SK-N-SH (cell line): ENCODE data around the gene ADM. TPM values are rescaled to one million over a fixed set of nuclear protein-coding genes. Genes with fewer than 3 reads are reported as not detected.
A peak's percentile ranks its signal among the peaks of the same experiment; 100 is the strongest.

ENCODE experiments used
- CTCF ChIA-PET: fragments of 300-600, 350-600 bp; formaldehyde crosslinking; extraction: SDS; loops from one replicate; lab custom pipeline; 2021; lab: Yijun Ruan, JAX
- POLR2A ChIA-PET: fragments of 350-600 bp; sonication (Branson Sonifier 250); formaldehyde crosslinking; extraction: SDS; loops from one replicate; lab custom pipeline; 2020; ENCODE audit warnings: antibody characterized with exemption, inconsistent platforms; lab: Yijun Ruan, JAX
- DNase-seq: peaks from one replicate; pipeline ENCODE4 v3.0.0; 2012
- H2AFZ ChIP-seq: fragments of 200-600 bp; sonication (generic); 2 replicates; pipeline ENCODE4 v1.8.1; 2016; ENCODE audit warnings: antibody characterized with exemption, mild to moderate bottlenecking, low read depth
- H3F3A ChIP-seq: fragments of 200-600 bp; sonication (generic); replicated peaks from 2 replicates; pipeline ENCODE3; 2016; ENCODE audit warnings: antibody characterized with exemption, mild to moderate bottlenecking; ENCODE audit not compliant: insufficient read depth
- H3K27ac ChIP-seq, 2 experiments: fragments of 200-500 bp in 1 of 2; fragments of 200-600 bp in 1 of 2; sonication (Bioruptor generic) in 1 of 2; sonication (generic), shearing (Covaris generic) in 1 of 2; 2 replicates each; pipeline versions ENCODE4 v1.5.1 to v1.6.1; 2014 to 2016; ENCODE audit warnings: low read depth in 2 of 2, inconsistent platforms in 1 of 2, low read length in 1 of 2, mild to moderate bottlenecking in 1 of 2, mixed read lengths in 1 of 2
- H3K27me3 ChIP-seq: fragments of 200-600 bp; sonication (generic), shearing (Covaris generic); 2 replicates; pipeline ENCODE4 v1.6.1; 2016; ENCODE audit warnings: mixed run types; ENCODE audit not compliant: insufficient read depth
- H3K36me3 ChIP-seq, 2 experiments: fragments of 200-500 bp in 1 of 2; fragments of 200-600 bp in 1 of 2; sonication (Bioruptor generic) in 1 of 2; sonication (generic) in 1 of 2; replicated peaks in 1 of 2; 2 replicates each; pipeline versions ENCODE3 to v1.5.1; 2014 to 2016; ENCODE audit warnings: low read length in 1 of 2, mild to moderate bottlenecking in 1 of 2; ENCODE audit not compliant: insufficient read depth in 2 of 2, control insufficient read depth in 1 of 2
- H3K4me1 ChIP-seq, 2 experiments: fragments of 200-500 bp in 1 of 2; fragments of 200-600 bp in 1 of 2; sonication (Bioruptor generic) in 1 of 2; sonication (generic), shearing (Covaris generic) in 1 of 2; 2 replicates each; pipeline versions ENCODE4 v1.5.1 to v1.6.1; 2014 to 2016; ENCODE audit warnings: low read depth in 1 of 2, low read length in 1 of 2, mixed run types in 1 of 2; ENCODE audit not compliant: insufficient read depth in 2 of 2, control insufficient read depth in 1 of 2
- H3K4me2 ChIP-seq: fragments of 200-600 bp; sonication (generic), shearing (Covaris generic); 2 replicates; pipeline ENCODE4 v1.6.1; 2017; ENCODE audit warnings: mixed run types
- H3K4me3 ChIP-seq, 2 experiments: fragments of 200-500 bp in 1 of 2; fragments of 200-600 bp in 1 of 2; sonication (Bioruptor generic) in 1 of 2; sonication (generic), shearing (Covaris generic) in 1 of 2; 2 replicates each; pipeline versions ENCODE4 v1.5.1 to v1.8.1; 2014 to 2016; ENCODE audit warnings: low read depth in 2 of 2, inconsistent platforms in 1 of 2, low read length in 1 of 2, mild to moderate bottlenecking in 1 of 2, mixed read lengths in 1 of 2, moderate library complexity in 1 of 2
- H3K79me2 ChIP-seq: fragments of 200-600 bp; sonication (generic); 2 replicates; pipeline ENCODE4 v1.8.1; 2017; ENCODE audit warnings: mild to moderate bottlenecking; ENCODE audit not compliant: insufficient read depth
- H3K9ac ChIP-seq: fragments of 200-600 bp; sonication (generic); 2 replicates; pipeline ENCODE4 v1.6.1; 2017; ENCODE audit warnings: mixed run types
- H3K9me2 ChIP-seq: fragments of 200-600 bp; sonication (generic); 2 replicates; pipeline ENCODE4 v1.6.1; 2017; ENCODE audit warnings: mixed run types
- H3K9me3 ChIP-seq: fragments of 200-600 bp; sonication (generic); 2 replicates; pipeline ENCODE4 v1.6.1; 2017; ENCODE audit warnings: mixed run types, mild to moderate bottlenecking, moderate library complexity
- H4K20me1 ChIP-seq: fragments of 200-600 bp; sonication (generic); 2 replicates; pipeline ENCODE4 v1.6.1; 2017; ENCODE audit warnings: mild to moderate bottlenecking, mixed run types; ENCODE audit not compliant: insufficient read depth
- CHD2 ChIP-seq: fragments of 150-350 bp; IDR thresholded peaks from 2 replicates; pipeline ENCODE4 v1.6.1; 2018; ENCODE audit warnings: low read length; ENCODE audit not compliant: partially characterized antibody
- ELF1 ChIP-seq: IDR thresholded peaks from 2 replicates; pipeline ENCODE4 v1.4.0; 2012
- EP300 ChIP-seq, 2 experiments: IDR thresholded peaks; 2 replicates each; pipeline versions ENCODE4 v1.4.0 to v1.6.1; 2012; ENCODE audit warnings: borderline replicate concordance in 1 of 2, low read depth in 1 of 2, low read length in 1 of 2
- EZH2phosphoT487 ChIP-seq: fragments of 200-600 bp; sonication (generic); IDR thresholded peaks from 2 replicates; pipeline ENCODE4 v1.6.1; 2017; ENCODE audit warnings: low read depth, mixed run types, mild to moderate bottlenecking, antibody characterized with exemption, moderate library complexity, borderline replicate concordance
- FOSL2 ChIP-seq: IDR thresholded peaks from 2 replicates; pipeline ENCODE4 v1.4.0; 2012; ENCODE audit warnings: low read depth, mild to moderate bottlenecking, moderate library complexity, borderline replicate concordance
- FOXM1 ChIP-seq: IDR thresholded peaks from 2 replicates; pipeline ENCODE4 v1.4.0; 2012; ENCODE audit warnings: low read depth, mild to moderate bottlenecking
- JUND ChIP-seq: IDR thresholded peaks from 2 replicates; pipeline ENCODE4 v1.4.0; 2012
- MEF2A ChIP-seq: IDR thresholded peaks from 2 replicates; pipeline ENCODE4 v1.4.0; 2012; ENCODE audit warnings: low read depth, borderline replicate concordance
- MXI1 ChIP-seq: IDR thresholded peaks from 2 replicates; pipeline ENCODE4 v1.6.1; 2012; ENCODE audit warnings: mild to moderate bottlenecking, low read depth, low read length, improper control_type of control experiment
- NFIC ChIP-seq: IDR thresholded peaks from 2 replicates; pipeline ENCODE4 v1.4.0; 2012; ENCODE audit warnings: borderline replicate concordance
- POLR2AphosphoS5 ChIP-seq: IDR thresholded peaks from 2 replicates; pipeline ENCODE4 v1.6.1; 2012; ENCODE audit warnings: low read depth, low read length
- RAD21 ChIP-seq: IDR thresholded peaks from 2 replicates; pipeline ENCODE4 v1.6.1; 2012; ENCODE audit warnings: mild to moderate bottlenecking, low read length
- RCOR1 ChIP-seq: fragments of 150-350 bp; IDR thresholded peaks from 2 replicates; pipeline ENCODE4 v1.6.1; 2017; ENCODE audit warnings: antibody characterized with exemption, low read length
- RXRA ChIP-seq: IDR thresholded peaks from 2 replicates; pipeline ENCODE4 v1.4.0; 2012; ENCODE audit warnings: low read depth, mild to moderate bottlenecking, borderline replicate concordance
- SIN3A ChIP-seq: IDR thresholded peaks from 2 replicates; pipeline ENCODE4 v1.6.1; 2012; ENCODE audit warnings: low read depth, mild to moderate bottlenecking, low read length, moderate library complexity, borderline replicate concordance
- SMC3 ChIP-seq: IDR thresholded peaks from 2 replicates; pipeline ENCODE4 v1.6.1; 2012; ENCODE audit warnings: low read depth, low read length, improper control_type of control experiment
- TAF1 ChIP-seq: IDR thresholded peaks from 2 replicates; pipeline ENCODE4 v1.6.1; 2012; ENCODE audit warnings: low read depth, mild to moderate bottlenecking, low read length, moderate library complexity, borderline replicate concordance
- TCF12 ChIP-seq: IDR thresholded peaks from 2 replicates; pipeline ENCODE4 v1.4.0; 2012
- TEAD4 ChIP-seq: IDR thresholded peaks from 2 replicates; pipeline ENCODE4 v1.4.0; 2012; ENCODE audit warnings: mild to moderate bottlenecking, borderline replicate concordance; ENCODE audit not compliant: insufficient read depth
- YY1 ChIP-seq: IDR thresholded peaks from 2 replicates; pipeline ENCODE4 v1.4.0; 2012; ENCODE audit warnings: low read depth, mild to moderate bottlenecking
- WGBS: methylation state at CpG from one replicate; pipeline ENCODE4 v1.1.6; 2017; ENCODE audit warnings: low lambda C conversion rate; 5-methylcytosine and 5-hydroxymethylcytosine counted together
- polyA plus RNA-seq, 3 experiments: library from polyadenylated mRNA; depleted of rRNA; stranded (reverse); fragments of >200 nt; gene quantifications; 2 replicates each; pipeline ENCODE4 v1.2.3, GENCODE V29; 2012
- TF ChIP-seq, protein P1 (sequence below): IDR thresholded peaks from 2 replicates; pipeline ENCODE4; 2012
- TF ChIP-seq, protein P2 (sequence below): IDR thresholded peaks from 2 replicates; pipeline ENCODE4 v1.4.0; 2012; ENCODE audit warnings: low read depth, borderline replicate concordance
- TF ChIP-seq, protein P3 (sequence below): IDR thresholded peaks from 2 replicates; pipeline ENCODE4 v1.6.1; 2012; ENCODE audit warnings: mild to moderate bottlenecking, low read depth, low read length, moderate library complexity
- TF ChIP-seq, protein P4 (sequence below): IDR thresholded peaks from 2 replicates; pipeline ENCODE4 v1.4.0; 2012; ENCODE audit warnings: low read depth
- TF ChIP-seq, protein P5 (sequence below): fragments of 150-350 bp; IDR thresholded peaks from 2 replicates; pipeline ENCODE4 v1.6.1; 2017; ENCODE audit warnings: antibody characterized with exemption, low read length, low read depth, borderline replicate concordance
- TF ChIP-seq, protein P6 (sequence below): fragments of 150-350 bp; IDR thresholded peaks from 2 replicates; pipeline ENCODE4 v1.6.1; 2016; ENCODE audit warnings: mild to moderate bottlenecking, low read depth, low read length

Gene ADM
- polyA plus RNA-seq, 1 of the 3 experiments (the other 2 are of a cell fraction) = 50.6 TPM

DNA sequence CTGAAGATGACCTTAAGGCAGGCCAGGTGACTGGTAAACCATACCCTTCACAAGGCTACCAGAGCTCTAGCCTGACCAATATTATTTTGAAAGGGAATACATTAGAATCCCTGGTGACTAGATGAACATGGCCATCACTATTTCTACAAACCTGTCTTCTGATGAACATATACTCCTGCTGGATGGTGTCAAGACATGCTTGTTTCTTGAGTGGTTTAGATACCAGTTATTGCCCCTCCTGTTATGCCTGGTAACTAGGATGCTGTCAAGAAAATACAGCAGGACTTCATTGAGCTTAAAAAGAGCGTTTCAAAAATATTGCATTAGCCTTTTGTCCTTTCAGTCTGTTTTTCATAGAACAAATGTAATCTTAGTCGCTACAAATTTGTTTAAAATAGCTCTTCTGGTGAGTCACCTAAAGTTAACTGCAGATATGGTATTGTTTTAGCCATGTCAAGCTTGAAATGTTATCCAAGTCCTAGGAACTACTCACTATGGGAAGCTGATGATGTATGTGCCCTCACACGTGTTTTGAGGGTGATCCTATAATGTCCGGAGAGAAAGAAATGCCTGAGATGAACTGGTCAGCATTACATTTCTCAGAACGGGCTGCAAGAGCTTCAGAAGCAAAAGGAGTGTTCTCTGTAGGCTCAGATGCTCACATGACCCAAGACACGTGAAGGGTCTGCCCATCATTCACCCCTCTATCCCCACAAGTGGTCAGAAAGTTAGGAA, 20.6 kb downstream of the ADM start:
- POLR2A ChIA-PET = no interaction called here
- peak overlapping the region; percentile 43 to 97 for H3K27ac ChIP-seq
- CTCF ChIA-PET = interaction anchor here (1.4 to 2.6 kb wide), 6 partner anchors 14 to 567 kb away, joined by 4 to 11 read pairs (median 8); no protein-coding TSS in a partner anchor
- peak overlapping the region; percentile 4; the same call in 1 of the 2 replicates for H2AFZ ChIP-seq
- H3K27me3 ChIP-seq = no peaks in the 10 kb centered on the region
- peak overlapping the region; percentile 55 for H3K4me2 ChIP-seq
- no peaks in the 10 kb centered on the region for H3K79me2 ChIP-seq
- 25% methylated on average over 6 of the region's 6 CpGs for WGBS
- no peak for DNase-seq
- H4K20me1 ChIP-seq = no peaks in the 10 kb centered on the region
- H3K4me3 ChIP-seq = no peak overlapping the region
- no peaks in the 10 kb centered on the region for H3K36me3 ChIP-seq
- no peaks in the 10 kb centered on the region for H3K9me2 ChIP-seq
- H3K9ac ChIP-seq = peak overlapping the region; percentile 39; the same call in 1 of the 2 replicates
- TF ChIP-seq RCOR1 (no peak), TCF12 (peak; percentile 84), NFIC (peak; percentile 31; the same call in 1 of the 2 replicates), EP300 (IDR thresholded peaks at IDR 0.05; ENCODE audit: borderline replicate concordance in 1 of 2, low read depth in 1 of 2, low read length in 1 of 2) (peak; percentile 50 to 69; a peak in 3 of 4 replicates), RXRA (peak; percentile 63; the same call in 1 of the 2 replicates), CHD2 (no peak), TEAD4 (peak; percentile 59; the same call in 1 of the 2 replicates), MEF2A (peak; percentile 68), SIN3A (no peak), EZH2phosphoT487 (no peak), ELF1 (no peak), TAF1 (no peak), RAD21 (no peak), FOSL2 (peak; percentile 64), FOXM1 (0 out of 2 replicates have a peak, but pooled peaks have one; percentile 34), POLR2AphosphoS5 (peak; percentile 29; the same call in 1 of the 2 replicates), JUND (peak; percentile 62), YY1 (no peak), MXI1 (no peak), SMC3 (no peak)
- TF ChIP-seq, protein P1, sequence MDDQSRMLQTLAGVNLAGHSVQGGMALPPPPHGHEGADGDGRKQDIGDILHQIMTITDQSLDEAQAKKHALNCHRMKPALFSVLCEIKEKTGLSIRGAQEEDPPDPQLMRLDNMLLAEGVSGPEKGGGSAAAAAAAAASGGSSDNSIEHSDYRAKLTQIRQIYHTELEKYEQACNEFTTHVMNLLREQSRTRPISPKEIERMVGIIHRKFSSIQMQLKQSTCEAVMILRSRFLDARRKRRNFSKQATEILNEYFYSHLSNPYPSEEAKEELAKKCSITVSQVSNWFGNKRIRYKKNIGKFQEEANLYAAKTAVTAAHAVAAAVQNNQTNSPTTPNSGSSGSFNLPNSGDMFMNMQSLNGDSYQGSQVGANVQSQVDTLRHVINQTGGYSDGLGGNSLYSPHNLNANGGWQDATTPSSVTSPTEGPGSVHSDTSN = peak; percentile 69
- TF ChIP-seq, protein P2, sequence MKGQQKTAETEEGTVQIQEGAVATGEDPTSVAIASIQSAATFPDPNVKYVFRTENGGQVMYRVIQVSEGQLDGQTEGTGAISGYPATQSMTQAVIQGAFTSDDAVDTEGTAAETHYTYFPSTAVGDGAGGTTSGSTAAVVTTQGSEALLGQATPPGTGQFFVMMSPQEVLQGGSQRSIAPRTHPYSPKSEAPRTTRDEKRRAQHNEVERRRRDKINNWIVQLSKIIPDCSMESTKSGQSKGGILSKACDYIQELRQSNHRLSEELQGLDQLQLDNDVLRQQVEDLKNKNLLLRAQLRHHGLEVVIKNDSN = no peak
- TF ChIP-seq, protein P3, sequence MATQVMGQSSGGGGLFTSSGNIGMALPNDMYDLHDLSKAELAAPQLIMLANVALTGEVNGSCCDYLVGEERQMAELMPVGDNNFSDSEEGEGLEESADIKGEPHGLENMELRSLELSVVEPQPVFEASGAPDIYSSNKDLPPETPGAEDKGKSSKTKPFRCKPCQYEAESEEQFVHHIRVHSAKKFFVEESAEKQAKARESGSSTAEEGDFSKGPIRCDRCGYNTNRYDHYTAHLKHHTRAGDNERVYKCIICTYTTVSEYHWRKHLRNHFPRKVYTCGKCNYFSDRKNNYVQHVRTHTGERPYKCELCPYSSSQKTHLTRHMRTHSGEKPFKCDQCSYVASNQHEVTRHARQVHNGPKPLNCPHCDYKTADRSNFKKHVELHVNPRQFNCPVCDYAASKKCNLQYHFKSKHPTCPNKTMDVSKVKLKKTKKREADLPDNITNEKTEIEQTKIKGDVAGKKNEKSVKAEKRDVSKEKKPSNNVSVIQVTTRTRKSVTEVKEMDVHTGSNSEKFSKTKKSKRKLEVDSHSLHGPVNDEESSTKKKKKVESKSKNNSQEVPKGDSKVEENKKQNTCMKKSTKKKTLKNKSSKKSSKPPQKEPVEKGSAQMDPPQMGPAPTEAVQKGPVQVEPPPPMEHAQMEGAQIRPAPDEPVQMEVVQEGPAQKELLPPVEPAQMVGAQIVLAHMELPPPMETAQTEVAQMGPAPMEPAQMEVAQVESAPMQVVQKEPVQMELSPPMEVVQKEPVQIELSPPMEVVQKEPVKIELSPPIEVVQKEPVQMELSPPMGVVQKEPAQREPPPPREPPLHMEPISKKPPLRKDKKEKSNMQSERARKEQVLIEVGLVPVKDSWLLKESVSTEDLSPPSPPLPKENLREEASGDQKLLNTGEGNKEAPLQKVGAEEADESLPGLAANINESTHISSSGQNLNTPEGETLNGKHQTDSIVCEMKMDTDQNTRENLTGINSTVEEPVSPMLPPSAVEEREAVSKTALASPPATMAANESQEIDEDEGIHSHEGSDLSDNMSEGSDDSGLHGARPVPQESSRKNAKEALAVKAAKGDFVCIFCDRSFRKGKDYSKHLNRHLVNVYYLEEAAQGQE = no peak
- TF ChIP-seq, protein P4, sequence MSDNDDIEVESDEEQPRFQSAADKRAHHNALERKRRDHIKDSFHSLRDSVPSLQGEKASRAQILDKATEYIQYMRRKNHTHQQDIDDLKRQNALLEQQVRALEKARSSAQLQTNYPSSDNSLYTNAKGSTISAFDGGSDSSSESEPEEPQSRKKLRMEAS = peak; percentile 67; the same call in 1 of the 2 replicates
- TF ChIP-seq, protein P5, sequence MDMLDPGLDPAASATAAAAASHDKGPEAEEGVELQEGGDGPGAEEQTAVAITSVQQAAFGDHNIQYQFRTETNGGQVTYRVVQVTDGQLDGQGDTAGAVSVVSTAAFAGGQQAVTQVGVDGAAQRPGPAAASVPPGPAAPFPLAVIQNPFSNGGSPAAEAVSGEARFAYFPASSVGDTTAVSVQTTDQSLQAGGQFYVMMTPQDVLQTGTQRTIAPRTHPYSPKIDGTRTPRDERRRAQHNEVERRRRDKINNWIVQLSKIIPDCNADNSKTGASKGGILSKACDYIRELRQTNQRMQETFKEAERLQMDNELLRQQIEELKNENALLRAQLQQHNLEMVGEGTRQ = no peak
- TF ChIP-seq, protein P6, sequence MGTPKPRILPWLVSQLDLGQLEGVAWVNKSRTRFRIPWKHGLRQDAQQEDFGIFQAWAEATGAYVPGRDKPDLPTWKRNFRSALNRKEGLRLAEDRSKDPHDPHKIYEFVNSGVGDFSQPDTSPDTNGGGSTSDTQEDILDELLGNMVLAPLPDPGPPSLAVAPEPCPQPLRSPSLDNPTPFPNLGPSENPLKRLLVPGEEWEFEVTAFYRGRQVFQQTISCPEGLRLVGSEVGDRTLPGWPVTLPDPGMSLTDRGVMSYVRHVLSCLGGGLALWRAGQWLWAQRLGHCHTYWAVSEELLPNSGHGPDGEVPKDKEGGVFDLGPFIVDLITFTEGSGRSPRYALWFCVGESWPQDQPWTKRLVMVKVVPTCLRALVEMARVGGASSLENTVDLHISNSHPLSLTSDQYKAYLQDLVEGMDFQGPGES = no peak
- peaks cover 17 to 51% of the 10 kb centered on the region in 2 experiments for H3K4me1 ChIP-seq
- H3K9me3 ChIP-seq = no peaks in the 10 kb centered on the region
- H3F3A ChIP-seq = peaks cover 49% of the 10 kb centered on the region
